Hematopoietic multipotent progenitor cell treated with erythropoietin and hydrocortisone succinate and interleukin-3 and kit ligand, for 6 days (in vitro differentiated cells): ENCODE measurements around the gene KCTD7.
"Not testable (repeated sequence)": the region's sequence is repeated elsewhere in the genome, so short reads cannot be mapped to it uniquely, and the experiment has no call there.

Experiments
- DNase-seq: peaks from one replicate; pipeline ENCODE4 v3.0.0-alpha.2; 2015

Gene KCTD7

GRCh38 chr7:66683770-66684123 lies 55.1 kb downstream of the KCTD7 start:
- no peak for DNase-seq

GRCh38 chr7:66685663-66686062 lies 57.0 kb downstream of the KCTD7 start:
- not testable (repeated sequence) for DNase-seq

GRCh38 chr7:66687186-66687585 lies 58.5 kb downstream of the KCTD7 start:
- peak; percentile 53 for DNase-seq

- not testable (repeated sequence) for DNase-seq
These were observed 59.0 kb downstream of the KCTD7 start for GRCh38 chr7:66687672-66688071.

- no peak for DNase-seq
These were observed 60.4 kb downstream of the KCTD7 start for GRCh38 chr7:66689081-66689480.

GRCh38 chr7:66693331-66693730 lies 64.7 kb downstream of the KCTD7 start:
- DNase-seq: no peak
